ENCODE measurements around the gene TPPP. TPM values are rescaled to one million over a fixed set of nuclear protein-coding genes. Genes with fewer than 3 reads are reported as not detected.

Gene TPPP
- total and polyA plus RNA-seq, 2 of the 13 experiments (the other 11 are each of a cell fraction or from before 2014, with no cell fraction given) = 0.07 TPM; not detected in 1

GRCh38 chr5:637581-638450, 55.3 kb downstream of the TPPP start:
- ChIA-PET POLR2A (no interaction called here), CTCF (ENCODE audit: low intra/inter-chr PET ratio, low total read pairs) (no interaction called here)
- intact Hi-C loops (cut with micrococcal nuclease; ENCODE audit: unreplicated experiment) = no loop called here
- peaks cover 24 to 67% of the 10 kb centered on the region in 2 experiments for H3K36me3 ChIP-seq (replicated peaks in 1 of 2; ENCODE audit: control insufficient read depth in 1 of 2, insufficient read depth in 2 of 2, low read length in 2 of 2)
- H3K4me2 ChIP-seq (ENCODE audit: low read depth, low read length) = no peak overlapping the region
- no peak overlapping the region for H3K27ac ChIP-seq (ENCODE audit: extremely low read length, insufficient read depth, low read length)
- no peaks in the 10 kb centered on the region for H3K9me3 ChIP-seq (ENCODE audit: low read length)
- DNase-seq (ENCODE audit: low spot score) (no peak), ATAC-seq (no peak), FAIRE-seq (no peak)
- no peaks in the 10 kb centered on the region for H3K4me1 ChIP-seq (ENCODE audit: insufficient read depth, low read length)
- in situ Hi-C loops (cut with HindIII; ENCODE audit: extremely low pct_ligation_motif_present, low pct_unique_long_range_greater_than_20kb) = no loop called here
- H3K27me3 ChIP-seq (ENCODE audit: control insufficient read depth in 1 of 2, insufficient read depth in 2 of 2, low read length in 2 of 2) = no peaks in the 10 kb centered on the region
- no peak overlapping the region for H3K9ac ChIP-seq (ENCODE audit: insufficient read depth, low read depth, low read length)
- no peak overlapping the region for H2AFZ ChIP-seq (ENCODE audit: low read length)
- H4K20me1 ChIP-seq (ENCODE audit: insufficient read depth, low read length) = no peaks in the 10 kb centered on the region
- H3K79me2 ChIP-seq (ENCODE audit: insufficient read depth, low read length) = no peaks in the 10 kb centered on the region
- BruUV-seq (replicated peaks) = no TSS peak
- H3K4me3 ChIP-seq (replicated peaks in 1 of 3; ENCODE audit: insufficient read depth in 1 of 3, low read depth in 2 of 3, low read length in 3 of 3) = no peak overlapping the region
- TF ChIP-seq SP1 (IDR thresholded peaks at IDR 0.05) (no peak), SP1 (CRISPR knock-in tag; IDR thresholded peaks at IDR 0.05) (no peak), CENPX (CRISPR knock-in tag; IDR thresholded peaks at IDR 0.05) (no peak), JARID2 (CRISPR knock-in tag; IDR thresholded peaks at IDR 0.05; ENCODE audit: insufficient replicate concordance) (no peak), HIVEP1 (CRISPR knock-in tag; IDR thresholded peaks at IDR 0.05) (no peak), ZNF512 (CRISPR knock-in tag; IDR thresholded peaks at IDR 0.05) (no peak), ZBTB7A (CRISPR knock-in tag; IDR thresholded peaks at IDR 0.05) (no peak), JUND (CRISPR knock-in tag; IDR thresholded peaks at IDR 0.05) (no peak), SRSF9 (IDR thresholded peaks at IDR 0.05; ENCODE audit: borderline replicate concordance, insufficient read depth, low read depth, low read length, poor library complexity, severe bottlenecking) (no peak), FOSL1 (CRISPR knock-in tag; IDR thresholded peaks at IDR 0.05; ENCODE audit: borderline replicate concordance) (no peak), ZNF839 (CRISPR knock-in tag; IDR thresholded peaks at IDR 0.05; ENCODE audit: borderline replicate concordance) (no peak), ZNF781 (CRISPR knock-in tag; IDR thresholded peaks at IDR 0.05; ENCODE audit: borderline replicate concordance, not compliant biosample characterization) (no peak)
- 96% methylated on average over 29 of the region's 42 CpGs for WGBS (ENCODE audit: low lambda C conversion rate)

Measured in HepG2 (cell line).